GM12873 (cell line): Measurements from ENCODE around the gene TEX13A.
A peak's percentile ranks its signal among the peaks of the same experiment; 100 is the strongest.

Source experiments
- CTCF ChIP-seq: IDR thresholded peaks from 2 replicates; pipeline ENCODE4 v1.5.1; 2012; ENCODE audit warnings: low read depth, mild to moderate bottlenecking, moderate library complexity, low read length, control low read depth; ENCODE audit not compliant: insufficient read depth; ENCODE audit errors: missing control alignments

TEX13A gene

GRCh38 chrX:105211066-105211575 is 9.4 kb downstream of the TEX13A start:
- no peak for TF ChIP-seq CTCF

- TF ChIP-seq CTCF: peak; percentile 33
Observed at GRCh38 chrX:105210258-105210657, 10.2 kb downstream of the TEX13A start.

GRCh38 chrX:105209406-105209805 is 11.1 kb downstream of the TEX13A start:
- TF ChIP-seq CTCF: no peak

GRCh38 chrX:105191878-105192277 is 28.6 kb downstream of the TEX13A start:
- TF ChIP-seq CTCF: peak; percentile 54

GRCh38 chrX:105190252-105190853 is 30.1 kb downstream of the TEX13A start:
- TF ChIP-seq CTCF: peak; percentile 72

- TF ChIP-seq CTCF: no peak
Observed at GRCh38 chrX:105189093-105189492, 31.4 kb downstream of the TEX13A start.

GRCh38 chrX:105179644-105180043 is 40.9 kb downstream of the TEX13A start:
- TF ChIP-seq CTCF: no peak
